Stimulated activated effector memory CD8-positive, alpha-beta T cell treated with anti-CD3 and anti-CD28 coated beads, Interleukin-12 subunit alpha, Interleukin-12 subunit beta, amount 100 ng/mL, for 72 hours (primary cell): ENCODE data around the gene TRABD.

Experiments
- ATAC-seq: fragments of 150-1000 bp; cut with Tn5 transposase; 2 replicates; pipeline ENCODE4 v1.10.0; 2021
- DNase-seq, 2 donors: peaks; one replicate each; pipeline ENCODE4 v3.0.0; 2021 to 2022; ENCODE audit warnings: low spot score in 2 of 2
- H3K27ac Mint-ChIP-seq: one replicate; pipeline ENCODE4 v1.8.0; 2022; ENCODE audit warnings: mild to moderate bottlenecking, mixed read lengths
- H3K36me3 Mint-ChIP-seq: one replicate; pipeline ENCODE4 v1.8.0; 2022; ENCODE audit warnings: mild to moderate bottlenecking, mixed read lengths
- H3K4me1 Mint-ChIP-seq: one replicate; pipeline ENCODE4 v1.8.0; 2022; ENCODE audit warnings: mixed read lengths
- H3K4me3 Mint-ChIP-seq: one replicate; pipeline ENCODE4 v1.8.0; 2022; ENCODE audit warnings: mild to moderate bottlenecking, mixed read lengths
- H3K9me3 Mint-ChIP-seq: one replicate; pipeline ENCODE4 v1.8.0; 2022; ENCODE audit warnings: mixed read lengths

Gene TRABD

DNA sequence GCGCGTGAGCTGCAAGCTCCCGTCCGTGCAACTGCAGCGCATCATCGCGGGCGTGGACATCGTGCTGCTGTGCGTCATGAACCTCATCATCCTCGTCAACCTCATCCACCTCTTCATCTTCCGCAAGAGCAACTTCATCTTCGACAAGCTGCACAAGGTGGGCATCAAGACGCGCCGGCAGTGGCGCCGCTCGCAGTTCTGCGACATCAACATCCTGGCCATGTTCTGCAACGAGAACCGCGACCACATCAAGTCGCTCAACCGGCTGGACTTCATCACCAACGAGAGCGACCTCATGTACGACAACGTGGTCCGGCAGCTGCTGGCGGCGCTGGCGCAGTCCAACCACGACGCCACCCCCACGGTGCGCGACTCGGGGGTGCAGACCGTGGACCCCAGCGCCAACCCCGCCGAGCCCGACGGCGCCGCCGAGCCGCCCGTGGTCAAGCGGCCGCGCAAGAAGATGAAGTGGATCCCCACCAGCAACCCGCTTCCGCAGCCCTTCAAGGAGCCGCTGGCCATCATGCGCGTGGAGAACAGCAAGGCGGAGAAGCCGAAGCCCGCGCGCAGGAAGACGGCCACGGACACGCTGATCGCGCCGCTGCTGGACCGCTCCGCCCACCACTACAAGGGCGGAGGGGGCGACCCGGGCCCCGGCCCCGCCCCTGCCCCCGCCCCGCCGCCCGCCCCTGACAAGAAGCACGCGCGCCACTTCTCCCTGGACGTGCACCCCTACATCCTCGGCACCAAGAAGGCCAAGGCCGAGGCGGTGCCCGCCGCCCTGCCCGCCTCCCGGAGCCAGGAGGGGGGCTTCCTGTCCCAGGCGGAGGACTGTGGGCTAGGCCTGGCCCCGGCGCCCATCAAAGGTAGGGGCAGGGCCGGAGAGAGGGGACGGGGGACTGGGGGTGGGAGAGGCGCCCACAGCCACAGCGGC lies 7.9 kb upstream of the TRABD start:
- H3K9me3 Mint-ChIP-seq: no peaks in the 10 kb centered on the region

DNA sequence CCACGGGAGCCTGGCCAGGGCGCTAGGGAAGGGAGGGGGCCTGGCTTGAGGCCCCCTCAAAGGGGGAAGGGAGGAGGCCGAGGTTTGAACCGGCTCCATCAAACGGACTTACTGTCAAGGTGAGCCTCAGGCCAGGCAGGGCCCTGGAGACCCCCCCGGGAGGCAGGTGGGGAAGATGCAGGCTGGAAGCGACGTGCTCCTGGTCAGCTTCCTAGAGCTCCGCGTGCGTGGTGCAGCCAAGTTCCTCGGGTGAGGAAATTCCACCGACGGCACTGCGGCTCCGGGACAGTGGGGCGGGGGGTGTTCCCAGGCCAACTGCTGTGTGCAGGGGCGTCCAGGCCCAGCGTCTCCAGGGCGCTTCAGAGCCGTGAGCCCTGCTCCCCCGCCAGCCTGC lies 7.2 kb upstream of the TRABD start:
- DNase-seq (no peak), ATAC-seq (no peak)
- Mint-ChIP-seq H3K27ac (no peak overlapping the region), H3K36me3 (peaks cover 7% of the 10 kb centered on the region), H3K4me1 (peaks cover 17% of the 10 kb centered on the region), H3K9me3 (no peaks in the 10 kb centered on the region), H3K4me3 (no peak overlapping the region)

More for the DNA sequence above, 7.9 kb upstream of the TRABD start:
- Mint-ChIP-seq H3K36me3 (peaks cover 7% of the 10 kb centered on the region), H3K4me1 (peaks cover 17% of the 10 kb centered on the region), H3K27ac (no peak overlapping the region), H3K4me3 (no peak overlapping the region)
- no peak for DNase-seq
- no peak for ATAC-seq

- peaks cover 22% of the 10 kb centered on the region for H3K4me1 Mint-ChIP-seq
- H3K9me3 Mint-ChIP-seq: no peaks in the 10 kb centered on the region
- H3K4me3 Mint-ChIP-seq: no peak overlapping the region
- ATAC-seq (no peak), DNase-seq (no peak)
- H3K36me3 Mint-ChIP-seq: peaks cover 7% of the 10 kb centered on the region
- no peak overlapping the region for H3K27ac Mint-ChIP-seq
These were observed 6.5 kb upstream of the TRABD start for GRCh38 chr22:50178871-50179869.

DNA sequence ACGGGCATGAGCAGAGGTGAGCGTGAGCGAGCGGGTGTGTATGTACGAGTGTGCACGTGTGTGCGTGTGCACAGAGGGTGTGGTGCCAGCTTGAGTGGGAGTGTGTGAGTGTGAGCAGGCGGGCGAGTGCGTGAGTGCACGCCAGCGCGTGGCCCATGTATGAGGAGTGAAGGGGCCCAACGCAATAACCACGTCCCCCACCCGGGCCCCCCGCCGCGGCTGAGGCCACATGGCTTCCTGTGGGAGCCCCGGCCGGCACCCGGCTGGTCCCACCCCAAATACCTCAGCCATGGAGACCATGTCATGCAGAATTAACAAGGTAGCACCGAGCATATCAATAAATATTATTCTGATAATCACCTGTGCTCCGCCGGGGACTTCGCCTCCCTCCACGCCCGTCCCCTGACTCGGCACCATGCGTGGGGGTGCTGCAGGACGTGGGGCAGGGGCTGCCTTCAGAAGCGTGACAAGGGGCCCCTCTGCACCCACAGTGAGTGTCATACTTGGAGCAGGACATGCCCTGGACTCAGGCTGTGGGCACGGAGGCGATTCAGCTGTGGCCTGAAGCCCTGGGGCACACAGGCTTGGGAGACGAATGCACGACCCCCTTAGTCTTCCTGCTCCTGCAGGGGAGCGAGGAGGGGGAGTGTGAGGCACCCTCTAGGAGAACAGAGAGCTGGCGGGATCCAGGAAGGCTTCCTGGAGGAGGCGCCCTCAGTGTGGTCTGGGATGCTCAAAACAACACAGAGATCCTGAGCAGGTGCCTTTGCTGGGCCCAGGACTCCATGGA lies 5.6 kb upstream of the TRABD start:
- ATAC-seq (no peak), DNase-seq (no peak)
- peaks cover 7% of the 10 kb centered on the region for H3K36me3 Mint-ChIP-seq
- H3K9me3 Mint-ChIP-seq: no peaks in the 10 kb centered on the region
- peaks cover 27% of the 10 kb centered on the region for H3K4me1 Mint-ChIP-seq
- H3K27ac Mint-ChIP-seq: no peak overlapping the region
- no peak overlapping the region for H3K4me3 Mint-ChIP-seq

DNA sequence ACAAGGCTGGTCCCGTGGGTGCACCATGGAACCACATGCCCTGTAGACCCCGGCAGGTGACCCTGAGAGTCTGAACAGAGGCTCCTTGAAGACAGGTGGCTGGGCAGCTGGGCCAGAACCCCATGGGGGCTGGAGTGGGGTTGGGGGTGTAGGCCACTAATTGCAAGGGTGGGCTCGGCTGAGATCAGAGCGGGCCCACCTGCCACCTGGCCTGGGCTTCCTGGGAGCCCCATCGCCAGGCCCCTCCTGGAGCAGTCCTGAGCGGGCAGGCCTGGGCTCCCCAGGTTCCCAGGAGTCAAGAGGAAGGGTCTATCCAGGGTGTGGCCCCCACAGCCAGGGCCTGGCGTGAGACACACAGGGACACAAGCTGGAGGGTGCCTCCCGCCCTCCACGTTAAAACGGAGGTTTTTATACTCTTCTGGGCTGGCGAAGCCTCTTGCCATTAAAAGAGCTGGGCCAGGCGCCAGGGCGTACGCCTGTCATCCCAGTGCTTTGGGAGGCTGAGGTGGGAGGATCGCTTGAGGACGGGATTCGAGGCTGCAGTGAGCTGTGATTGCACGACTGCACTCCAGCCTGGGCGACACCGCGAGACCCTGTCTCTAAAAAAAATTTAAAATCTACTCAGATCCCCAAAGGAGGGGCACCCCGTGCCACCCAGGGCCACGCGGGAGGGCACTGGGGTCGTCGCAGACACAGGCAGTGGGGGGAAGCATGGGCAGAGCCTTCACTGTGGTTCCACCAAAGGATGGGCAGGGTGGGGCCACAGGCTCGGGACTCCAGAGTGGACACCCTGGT lies 4.8 kb upstream of the TRABD start:
- Mint-ChIP-seq H3K4me3 (no peak overlapping the region), H3K27ac (no peak overlapping the region), H3K9me3 (no peaks in the 10 kb centered on the region), H3K36me3 (peaks cover 7% of the 10 kb centered on the region), H3K4me1 (peaks cover 27% of the 10 kb centered on the region)
- DNase-seq (no peak), ATAC-seq (no peak)

GRCh38 chr22:50182176-50183081 lies 3.3 kb upstream of the TRABD start:
- ATAC-seq (no peak), DNase-seq (no peak)
- H3K9me3 Mint-ChIP-seq: no peaks in the 10 kb centered on the region
- peaks cover 29% of the 10 kb centered on the region for H3K4me1 Mint-ChIP-seq
- H3K27ac Mint-ChIP-seq: no peak overlapping the region
- H3K36me3 Mint-ChIP-seq: peaks cover 11% of the 10 kb centered on the region
- H3K4me3 Mint-ChIP-seq: no peak overlapping the region

- H3K4me1 Mint-ChIP-seq: peaks cover 30% of the 10 kb centered on the region
- H3K4me3 Mint-ChIP-seq: peak overlapping the region; percentile 90
- peak overlapping the region; percentile 84 for H3K27ac Mint-ChIP-seq
- H3K36me3 Mint-ChIP-seq: peaks cover 17% of the 10 kb centered on the region
- DNase-seq: no peak
- no peaks in the 10 kb centered on the region for H3K9me3 Mint-ChIP-seq
- no peak for ATAC-seq
These were observed 2.4 kb upstream of the TRABD start for GRCh38 chr22:50183141-50183971.

GRCh38 chr22:50184004-50184901 lies 1.5 kb upstream of the TRABD start:
- DNase-seq (no peak), ATAC-seq (no peak)
- no peaks in the 10 kb centered on the region for H3K9me3 Mint-ChIP-seq
- peak overlapping the region; percentile 90 for H3K4me3 Mint-ChIP-seq
- H3K27ac Mint-ChIP-seq: peak overlapping the region; percentile 84
- peaks cover 17% of the 10 kb centered on the region for H3K36me3 Mint-ChIP-seq
- peaks cover 32% of the 10 kb centered on the region for H3K4me1 Mint-ChIP-seq

DNA sequence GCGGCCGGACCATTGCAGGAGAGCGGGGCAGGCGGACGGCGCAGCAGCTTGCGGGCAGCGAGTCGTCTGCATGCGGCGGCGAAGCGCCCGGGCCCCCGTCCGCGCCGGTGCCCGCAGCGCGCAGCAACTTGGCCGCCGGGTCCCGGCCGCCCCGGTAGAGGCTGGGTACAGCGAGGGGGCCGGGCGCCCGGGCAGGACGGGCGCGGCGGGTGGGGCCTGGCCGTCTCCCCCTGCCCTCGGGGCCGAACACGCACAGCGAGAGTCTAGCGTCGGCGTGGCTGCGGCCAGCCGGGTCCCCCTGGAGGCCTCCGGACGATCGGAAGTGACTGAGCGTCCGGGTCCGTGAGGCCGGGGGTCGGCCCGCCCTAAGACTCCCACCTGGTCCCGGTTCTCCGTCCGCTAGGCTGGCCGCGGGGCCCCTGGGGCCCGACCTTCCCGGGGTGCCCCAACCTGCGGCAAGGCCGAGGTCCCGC lies 775 bp upstream of the TRABD start:
- H3K4me1 Mint-ChIP-seq: peaks cover 33% of the 10 kb centered on the region
- H3K36me3 Mint-ChIP-seq: peaks cover 17% of the 10 kb centered on the region
- H3K27ac Mint-ChIP-seq: peak overlapping the region; percentile 61
- peak overlapping the region; percentile 90 for H3K4me3 Mint-ChIP-seq
- no peak for DNase-seq
- H3K9me3 Mint-ChIP-seq: no peaks in the 10 kb centered on the region
- ATAC-seq: no peak

DNA sequence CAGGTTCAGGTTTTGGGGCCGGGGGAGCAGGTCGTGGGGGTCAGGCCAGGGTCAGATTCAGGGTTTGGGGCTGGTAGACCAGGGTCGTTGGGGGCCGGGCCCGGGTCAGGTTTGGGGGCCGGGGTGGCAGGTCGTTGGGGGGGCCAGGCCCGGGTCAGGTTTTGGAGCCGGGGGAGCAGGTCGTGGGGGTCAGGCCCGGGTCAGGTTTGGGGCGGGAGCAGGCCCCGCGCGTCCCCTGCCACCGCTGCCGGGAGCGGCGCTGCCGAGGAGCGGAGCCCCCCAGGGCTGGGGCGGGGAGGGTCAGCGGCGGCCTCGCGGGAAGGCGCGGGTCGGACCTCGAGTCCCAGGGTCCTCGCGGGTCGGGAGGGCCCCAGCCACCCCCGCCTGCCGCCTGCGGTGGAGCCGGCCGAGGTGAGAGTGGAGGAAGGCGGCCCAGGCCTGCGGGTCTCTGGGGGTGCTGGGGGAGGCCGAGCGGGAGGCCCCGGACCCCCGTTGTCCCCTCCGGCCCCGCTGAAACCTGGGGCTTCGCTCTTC lies 535 bp downstream of the TRABD start:
- no peak for ATAC-seq
- Mint-ChIP-seq H3K4me3 (peak overlapping the region; percentile 90), H3K9me3 (no peaks in the 10 kb centered on the region), H3K36me3 (peaks cover 28% of the 10 kb centered on the region), H3K27ac (peak overlapping the region; percentile 94), H3K4me1 (peaks cover 33% of the 10 kb centered on the region)
- DNase-seq: no peak

DNA sequence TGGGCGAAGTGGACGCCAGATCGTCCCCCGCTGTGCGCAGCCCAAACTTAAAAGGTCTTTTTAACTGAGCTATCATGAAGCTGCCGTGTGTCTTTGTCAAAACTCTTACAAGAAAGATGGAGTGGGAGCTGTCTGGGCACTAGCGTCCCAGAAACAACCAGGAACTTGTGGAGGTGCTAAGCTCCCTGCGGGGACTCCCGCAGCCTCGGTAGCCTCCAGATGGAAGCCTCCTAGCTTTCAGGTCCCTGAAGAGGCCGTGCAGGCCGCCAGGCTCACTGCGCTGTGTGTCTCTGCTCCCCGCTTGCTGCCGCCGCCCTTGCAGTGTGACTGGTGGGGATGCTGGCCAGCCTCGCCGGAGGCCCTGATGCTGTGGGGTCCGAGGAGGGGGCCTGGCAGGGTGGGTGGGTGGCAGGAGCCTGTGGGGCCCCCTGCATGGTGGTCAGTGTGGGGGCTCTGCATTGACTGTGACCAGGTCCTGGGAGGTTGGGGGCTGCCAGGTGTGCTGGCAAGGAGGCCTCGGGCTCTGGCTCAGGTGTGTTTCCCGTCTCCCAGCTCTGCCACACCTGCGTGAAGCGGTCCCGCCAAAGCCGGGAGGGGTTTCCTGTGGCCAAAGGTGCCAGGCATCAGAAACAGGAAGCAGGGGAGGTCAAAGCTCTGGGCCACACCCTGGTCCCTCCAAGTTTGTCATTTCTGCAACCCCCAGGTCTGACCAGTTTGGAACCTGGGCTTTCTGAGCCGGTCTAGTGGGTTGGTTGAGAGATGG lies 1.2 kb downstream of the TRABD start:
- DNase-seq (no peak), ATAC-seq (no peak)

More for the DNA sequence above, 1.2 kb downstream of the TRABD start:
- Mint-ChIP-seq H3K9me3 (no peaks in the 10 kb centered on the region), H3K27ac (peak overlapping the region; percentile 94), H3K4me3 (peak overlapping the region; percentile 90), H3K36me3 (peaks cover 35% of the 10 kb centered on the region), H3K4me1 (peaks cover 40% of the 10 kb centered on the region)
